G401.6 (cell line): ENCODE data around the gene CFAP73.
A peak's percentile ranks its signal among the peaks of the same experiment; 100 is the strongest.
"Not testable (repeated sequence)": the region's sequence is repeated elsewhere in the genome, so short reads cannot be mapped to it uniquely, and the experiment has no call there.

ENCODE experiments used
- FAIRE-seq: peaks from 2 replicates; lab custom pipeline; 2012; peaks lifted over from hg19 to GRCh38; lab: Jason Lieb, UNC

Gene CFAP73

DNA sequence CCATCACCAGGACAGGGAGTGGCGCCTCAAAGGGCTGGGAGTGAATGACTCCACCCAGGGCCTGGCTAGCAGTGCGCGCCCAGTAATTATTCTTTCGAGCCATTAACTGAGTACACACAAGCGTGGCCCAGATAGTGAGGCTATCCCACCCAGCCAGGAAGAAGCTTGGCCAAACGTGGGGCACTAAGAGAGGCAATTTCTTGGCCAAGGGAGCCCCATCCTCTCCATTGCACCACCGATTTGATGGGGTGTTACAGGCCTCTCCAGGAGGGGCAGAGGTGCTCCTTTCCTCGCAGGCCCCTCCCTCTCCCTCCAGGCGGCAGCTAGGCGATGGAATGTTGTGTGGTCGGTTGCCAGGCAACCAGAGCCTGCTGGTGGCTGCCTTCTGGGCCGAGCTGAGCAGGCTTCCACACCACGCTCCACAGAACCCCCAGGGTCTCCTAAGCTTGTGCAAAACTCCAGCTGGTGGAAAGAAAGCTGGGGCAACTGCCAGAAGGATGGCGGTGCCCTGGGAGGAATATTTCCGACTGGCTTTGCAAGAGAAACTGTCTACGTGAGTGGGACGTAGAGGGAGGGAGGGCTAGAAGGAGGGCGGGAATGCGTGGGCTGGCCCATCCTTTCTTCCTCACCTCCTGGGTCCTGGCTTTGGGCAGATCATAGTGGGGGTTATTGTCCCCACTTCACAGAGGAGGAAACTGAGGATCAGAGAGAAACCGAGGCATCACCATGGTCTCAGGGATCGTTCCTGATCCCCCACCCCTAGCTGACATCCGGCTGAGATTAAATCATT, at the start of gene CFAP73:
Gene CFAP73 (plus strand): TSS at position 364 of the 790 bp plus-strand sequence. CDS start 134 bp downstream, at position 498.
- no peak for FAIRE-seq

DNA sequence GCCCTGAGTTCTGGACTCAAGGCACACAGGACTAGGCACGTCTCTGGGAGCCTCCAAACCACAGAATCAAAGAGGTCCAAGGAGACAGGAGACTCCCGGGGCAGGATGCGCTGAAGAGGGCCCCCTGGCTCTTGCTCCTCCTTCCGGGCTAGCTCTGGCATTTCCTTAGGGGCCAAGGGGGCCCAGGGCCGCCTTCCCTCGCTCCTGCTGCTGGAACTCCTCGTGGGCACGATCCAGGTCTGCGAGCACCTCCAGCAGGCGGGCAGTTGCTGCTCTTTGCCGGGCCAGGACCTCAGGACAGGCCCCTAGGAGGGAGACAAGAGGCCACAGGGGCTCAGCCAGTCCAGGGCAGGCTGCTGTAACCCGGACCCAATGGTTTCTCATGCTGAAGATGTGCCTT, 49.8 kb upstream of the CFAP73 start:
- FAIRE-seq = no peak

DNA sequence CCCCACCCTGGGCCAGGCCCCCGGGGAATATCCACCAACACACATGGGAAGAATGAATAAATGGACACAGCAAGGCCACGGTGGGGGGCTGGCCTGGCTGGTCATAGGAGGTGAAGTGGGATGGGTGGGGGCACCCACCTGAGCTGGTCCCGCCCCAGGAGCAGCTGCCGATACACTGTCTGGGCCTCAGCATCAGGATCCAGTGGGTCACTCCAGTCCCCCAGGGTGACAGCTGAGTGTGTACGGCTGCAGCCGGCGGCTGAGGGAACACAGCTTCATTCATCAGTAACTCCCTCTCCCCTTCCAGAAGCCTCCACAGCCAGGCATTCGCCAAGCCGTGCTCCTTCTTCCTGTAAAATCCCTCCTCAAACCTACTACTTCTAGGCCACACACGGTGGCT, 47.8 kb upstream of the CFAP73 start:
- FAIRE-seq = no peak

DNA sequence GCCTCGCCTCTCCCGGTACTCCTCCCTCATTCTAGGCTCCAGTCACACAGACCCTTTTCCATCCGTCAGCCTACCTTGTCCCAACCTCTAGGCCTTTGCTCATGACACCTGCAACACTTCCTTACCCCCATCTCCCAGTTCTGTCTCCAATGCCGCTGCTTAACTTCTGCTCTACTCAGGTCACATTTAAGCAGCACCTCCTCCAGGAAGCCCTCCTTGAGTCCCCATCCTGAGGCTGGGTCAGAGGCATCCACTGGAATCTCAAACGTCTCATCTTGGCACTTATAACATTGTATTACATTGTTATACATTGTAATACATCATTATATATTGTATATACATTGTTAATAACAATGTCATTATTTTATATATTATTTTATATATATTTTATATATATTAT, 46.7 kb upstream of the CFAP73 start:
- peak; percentile 48 for FAIRE-seq

DNA sequence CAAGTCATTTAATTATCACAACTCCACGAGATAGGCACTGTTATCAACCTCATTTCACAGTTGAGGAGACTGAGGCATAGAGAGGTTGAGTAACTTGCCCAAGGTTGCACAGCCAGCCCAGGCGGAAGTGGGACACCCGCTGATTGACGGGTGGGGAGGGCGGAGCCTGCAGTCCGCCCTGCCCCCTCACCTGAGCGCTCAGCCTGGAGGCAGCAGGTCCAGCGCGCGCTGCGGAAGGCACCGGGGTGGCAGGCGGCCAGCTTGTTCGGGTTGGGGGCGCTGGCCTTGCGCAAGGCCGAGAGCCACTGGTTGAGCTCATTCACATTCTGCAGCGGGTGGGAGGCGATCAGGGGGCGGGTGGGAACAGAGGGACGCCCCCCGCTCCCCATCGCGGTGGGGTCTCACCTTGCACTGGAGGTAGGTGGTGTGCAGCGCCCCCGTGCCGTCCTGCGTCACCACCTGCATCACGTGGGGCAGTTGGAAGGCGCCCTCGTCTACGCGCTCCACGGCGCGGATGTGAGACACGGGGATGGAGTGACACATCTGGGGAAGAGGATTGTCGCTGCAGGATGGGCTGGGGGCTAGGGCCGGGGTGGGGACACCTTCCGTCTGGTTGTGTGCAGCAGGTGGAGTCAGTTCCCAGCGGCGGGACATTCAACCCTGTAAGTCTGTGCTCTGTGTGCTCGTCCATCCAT, 45.6 kb upstream of the CFAP73 start:
- no peak for FAIRE-seq

DNA sequence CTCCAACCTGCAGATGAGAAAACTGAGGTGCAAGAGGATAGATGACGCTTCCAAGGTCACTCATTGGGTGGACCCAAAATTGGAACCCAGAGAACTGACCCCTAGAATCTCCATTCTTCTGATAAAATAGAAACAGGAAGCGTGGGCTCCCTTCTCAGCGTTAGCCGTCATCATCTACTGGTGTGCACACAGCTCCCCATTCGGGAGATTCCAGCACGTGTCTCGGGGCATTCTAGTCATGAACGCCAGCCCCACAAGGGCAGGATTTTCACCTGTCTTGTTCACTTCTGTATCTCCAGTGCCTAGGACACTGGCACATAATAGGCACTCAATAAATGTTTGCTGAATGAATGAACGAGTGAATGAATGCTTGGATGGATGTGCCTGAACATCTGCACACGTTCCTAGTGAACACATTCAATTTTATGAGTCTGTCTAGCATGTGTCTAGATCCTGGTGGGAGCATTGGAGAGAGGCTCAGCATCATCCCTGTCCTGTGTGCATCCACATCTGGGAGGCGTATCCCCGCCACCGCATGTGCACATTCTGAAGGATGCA, 44.5 kb upstream of the CFAP73 start:
- FAIRE-seq = no peak

DNA sequence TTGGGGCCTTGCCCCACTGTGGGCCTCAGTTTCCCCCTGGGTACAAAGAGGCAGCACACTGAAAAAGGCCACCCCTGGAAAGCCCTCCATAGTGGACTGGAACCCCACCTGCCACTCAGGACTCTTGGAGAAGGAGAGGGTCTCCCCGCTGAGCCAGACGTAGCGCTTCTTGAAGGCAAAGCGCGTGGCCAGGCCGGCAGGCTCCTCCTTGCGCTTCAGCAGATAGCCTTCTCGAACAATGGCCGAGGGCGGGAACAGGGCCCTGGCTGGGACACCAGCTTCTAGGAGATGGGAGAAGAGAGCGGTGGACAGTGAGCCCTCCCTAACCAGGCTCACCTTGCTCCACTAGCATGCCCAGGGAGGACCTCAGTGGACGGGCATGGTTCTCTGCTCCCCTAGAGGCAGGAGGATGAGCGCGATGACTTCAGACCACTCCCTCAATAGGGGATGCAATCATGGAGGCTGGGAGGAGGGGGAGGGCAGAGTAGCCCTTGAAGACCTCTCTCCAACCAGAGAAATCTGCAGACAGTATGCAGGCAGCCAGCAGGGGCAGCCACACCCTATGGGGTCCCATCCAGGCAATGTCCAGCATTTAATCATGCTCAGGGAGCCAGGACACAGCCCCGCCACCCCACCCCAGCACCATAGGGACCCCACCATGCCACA, 43.8 kb upstream of the CFAP73 start:
- no peak for FAIRE-seq

DNA sequence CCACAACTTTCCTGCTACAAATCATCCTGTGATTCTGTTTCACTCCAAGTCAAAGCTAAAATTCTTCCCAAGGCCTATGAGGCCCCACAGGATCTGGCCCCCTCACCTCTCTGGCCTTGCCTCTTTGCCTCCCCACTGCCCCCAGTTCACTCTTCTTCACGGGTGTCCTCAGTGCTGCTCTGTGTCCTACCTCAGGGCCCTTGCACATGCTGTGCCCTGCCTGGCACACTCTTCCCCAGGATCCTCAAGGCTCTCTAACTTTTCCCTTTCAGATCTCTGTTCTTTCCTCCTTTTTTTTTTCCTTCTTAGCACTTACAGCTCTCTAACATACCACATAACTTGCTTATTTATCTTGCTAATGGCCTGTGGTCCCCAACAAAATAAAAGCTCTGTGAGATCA, 43.2 kb upstream of the CFAP73 start:
- FAIRE-seq = no peak

DNA sequence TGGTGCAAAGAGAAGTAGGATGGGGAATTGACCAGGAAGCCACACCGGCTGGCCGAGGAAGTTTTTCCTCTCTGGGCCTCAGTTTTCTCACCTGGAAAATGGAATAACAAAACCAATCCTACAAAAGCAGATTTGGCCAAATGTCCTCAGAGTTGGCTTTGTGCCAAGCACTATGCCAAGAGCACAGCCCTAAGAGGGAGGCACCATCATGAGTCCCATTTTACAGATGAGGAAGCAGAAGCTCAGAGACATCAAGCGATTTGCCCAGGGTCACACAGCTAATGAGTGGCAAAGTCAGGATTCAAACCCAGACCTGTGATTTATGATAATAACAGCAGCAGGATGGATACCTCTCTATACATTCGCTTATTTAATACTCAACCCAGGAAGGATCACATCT, 41.2 kb upstream of the CFAP73 start:
- FAIRE-seq = no peak

DNA sequence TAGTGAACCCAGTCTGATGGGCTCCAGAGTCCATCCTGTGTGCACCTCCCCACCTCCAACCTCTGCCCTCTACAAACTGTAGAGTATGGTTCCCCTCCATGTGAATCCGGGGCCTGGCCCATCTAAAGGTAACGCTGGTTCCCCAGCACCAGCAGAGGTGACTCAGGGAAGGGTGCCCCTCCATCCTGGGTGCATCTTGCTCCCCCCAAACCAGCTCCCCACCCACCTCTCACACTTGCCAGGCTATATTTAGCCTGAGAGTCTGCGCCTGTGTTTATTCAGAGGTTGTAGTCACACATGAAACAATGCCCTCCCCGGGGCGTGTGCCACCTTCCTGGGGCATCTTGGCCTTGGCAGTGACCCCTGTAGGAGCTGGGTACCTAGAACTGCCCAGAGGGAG, 40.2 kb upstream of the CFAP73 start:
- FAIRE-seq = no peak

DNA sequence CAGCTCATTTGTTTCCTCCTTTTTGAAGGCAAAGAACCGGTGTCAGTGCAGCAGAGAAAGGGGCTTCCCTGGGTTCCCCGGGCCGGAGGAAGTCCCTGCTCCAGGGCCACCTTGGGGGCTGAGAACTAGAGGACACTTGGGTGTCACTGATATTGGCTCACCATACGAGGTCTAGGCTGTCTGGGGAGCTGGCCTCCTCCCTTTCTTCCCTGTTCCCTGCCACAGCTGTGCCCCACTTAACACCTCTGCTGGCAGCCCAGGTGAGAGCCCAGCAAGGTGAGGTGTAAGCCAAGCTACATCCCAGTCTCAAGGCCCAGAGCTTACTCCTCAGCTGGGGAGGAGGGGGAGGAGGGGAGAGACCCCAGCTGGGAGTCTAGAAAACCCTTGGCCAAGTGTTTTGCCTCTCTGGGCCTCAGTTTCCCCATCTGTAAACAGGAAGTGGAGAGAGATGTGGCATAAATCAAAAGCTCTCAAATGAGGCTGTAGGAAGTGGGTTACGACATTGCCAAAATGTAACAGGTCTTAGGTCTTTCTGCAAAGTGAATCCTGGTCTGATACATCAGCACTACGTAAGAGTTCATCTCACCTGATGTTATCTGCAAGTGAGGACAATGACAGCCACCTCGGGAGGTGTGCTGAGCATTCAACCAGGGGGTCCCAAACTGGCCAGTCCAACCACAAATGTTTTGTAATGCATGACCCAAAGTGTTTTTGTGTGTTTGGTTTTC, 39.5 kb upstream of the CFAP73 start:
- no peak for FAIRE-seq

DNA sequence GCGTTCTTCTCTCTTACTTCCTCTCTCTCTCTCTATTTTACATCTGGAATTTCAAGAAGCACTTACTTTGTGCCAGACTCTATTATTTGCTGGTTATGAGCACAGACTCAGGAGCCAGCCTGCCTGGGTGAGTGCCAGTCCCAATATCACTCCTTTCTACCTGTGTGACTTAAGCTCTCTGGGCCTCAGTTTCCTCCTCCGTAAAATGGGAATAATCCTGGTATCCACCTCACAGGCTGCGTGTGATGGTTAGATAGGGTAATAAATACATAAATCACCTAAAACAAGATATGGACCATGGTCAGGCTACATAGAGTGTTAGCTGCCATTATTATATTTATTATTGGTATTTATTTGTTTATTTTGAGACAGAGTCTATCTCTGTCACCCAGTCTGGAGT, 38.3 kb upstream of the CFAP73 start:
- no peak for FAIRE-seq

DNA sequence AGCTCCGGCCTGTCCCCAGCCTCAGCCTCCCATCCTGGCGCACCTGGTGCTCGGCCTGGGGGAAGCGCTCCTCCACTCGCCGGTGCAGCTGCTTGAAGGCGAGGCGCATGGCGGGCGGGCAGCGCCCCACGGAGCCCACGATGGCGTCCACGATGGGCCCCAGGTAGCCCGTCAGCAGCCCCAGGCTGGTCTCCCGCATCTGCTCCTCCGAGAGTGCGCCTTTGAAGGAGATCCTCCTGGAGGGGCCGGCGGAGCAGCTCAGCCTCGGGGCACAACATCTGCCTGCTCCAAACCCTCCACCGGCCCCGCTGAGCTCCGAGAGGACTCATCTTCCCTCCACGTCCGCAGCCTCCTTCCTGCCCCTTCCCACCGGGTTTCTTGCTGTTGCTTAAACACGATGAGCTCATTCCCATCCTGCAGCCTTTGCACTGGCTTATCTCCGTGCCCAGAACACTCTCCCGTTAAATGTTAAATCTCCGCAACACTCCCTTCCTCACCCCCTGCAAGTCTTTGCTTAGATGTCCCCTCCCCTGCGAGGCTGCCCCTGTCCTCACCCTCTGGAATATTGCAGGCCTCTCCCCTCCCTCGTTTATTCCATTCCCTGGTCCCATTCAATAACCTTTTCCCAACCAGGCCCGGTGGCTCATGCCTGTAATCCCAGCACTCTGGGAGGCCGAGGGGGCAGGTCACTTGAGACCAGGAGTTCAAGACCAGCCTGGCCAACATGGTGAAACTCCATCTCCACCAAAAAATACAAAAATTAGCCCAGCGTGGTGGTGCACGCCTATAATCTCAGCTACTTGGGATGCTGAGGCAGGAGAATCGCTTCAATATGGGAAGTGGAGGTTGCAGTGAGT, 37.3 kb upstream of the CFAP73 start:
- FAIRE-seq = no peak

DNA sequence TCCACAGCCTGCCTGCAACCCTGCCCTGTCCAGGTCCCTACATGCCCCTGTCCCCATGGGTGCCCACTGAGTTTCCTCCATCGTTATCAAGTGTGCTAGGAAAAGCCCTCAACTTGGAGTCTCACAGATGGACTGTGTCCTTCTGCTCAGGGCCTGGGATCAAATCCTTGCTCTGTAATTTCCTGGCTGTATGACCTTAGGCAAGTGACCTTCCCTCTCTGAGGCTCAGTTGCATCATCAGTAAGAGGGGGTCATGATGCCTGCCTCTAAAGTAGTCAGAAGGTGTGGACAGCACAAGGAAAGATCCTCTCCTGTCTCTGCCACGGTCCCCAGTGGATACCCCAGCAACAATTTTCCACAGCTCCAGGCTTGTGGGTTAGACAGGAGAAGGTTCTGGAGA, 36.1 kb upstream of the CFAP73 start:
- no peak for FAIRE-seq

DNA sequence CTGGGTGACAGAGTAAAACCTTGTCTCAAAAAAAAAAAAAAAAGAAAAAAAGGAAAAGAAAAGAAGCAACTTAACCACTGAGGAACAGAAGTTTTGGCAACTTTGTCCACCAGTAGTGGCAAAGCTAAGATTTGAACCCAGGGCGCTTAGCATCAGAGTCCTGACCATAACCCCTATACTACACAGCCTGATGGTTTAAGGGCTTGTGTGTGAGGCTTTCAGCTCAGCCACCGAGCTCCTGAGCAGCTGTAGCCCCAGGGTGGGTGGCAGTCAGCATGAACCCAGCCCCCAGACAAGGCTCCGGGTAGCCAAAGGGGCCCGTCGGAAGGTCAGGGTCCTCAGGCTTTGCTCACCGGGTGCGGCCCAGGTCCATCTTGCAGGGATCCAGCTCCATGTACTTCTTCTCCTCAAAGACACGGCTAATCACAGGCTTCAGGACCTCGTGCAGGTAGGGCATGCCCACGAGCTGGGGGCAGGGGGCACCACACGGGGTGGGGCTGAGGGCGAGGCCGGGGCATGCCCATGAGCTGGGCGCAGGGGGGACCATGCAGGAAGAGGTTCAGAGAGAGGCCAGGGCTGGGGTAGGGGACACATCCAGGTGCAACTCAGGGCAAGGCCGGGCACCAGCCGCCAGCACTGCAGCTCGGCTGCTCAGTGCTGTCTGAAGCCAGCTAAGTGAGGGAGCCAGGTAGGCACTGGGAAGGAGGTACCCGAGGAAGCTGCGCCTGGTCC, 34.9 kb upstream of the CFAP73 start:
- FAIRE-seq = no peak

DNA sequence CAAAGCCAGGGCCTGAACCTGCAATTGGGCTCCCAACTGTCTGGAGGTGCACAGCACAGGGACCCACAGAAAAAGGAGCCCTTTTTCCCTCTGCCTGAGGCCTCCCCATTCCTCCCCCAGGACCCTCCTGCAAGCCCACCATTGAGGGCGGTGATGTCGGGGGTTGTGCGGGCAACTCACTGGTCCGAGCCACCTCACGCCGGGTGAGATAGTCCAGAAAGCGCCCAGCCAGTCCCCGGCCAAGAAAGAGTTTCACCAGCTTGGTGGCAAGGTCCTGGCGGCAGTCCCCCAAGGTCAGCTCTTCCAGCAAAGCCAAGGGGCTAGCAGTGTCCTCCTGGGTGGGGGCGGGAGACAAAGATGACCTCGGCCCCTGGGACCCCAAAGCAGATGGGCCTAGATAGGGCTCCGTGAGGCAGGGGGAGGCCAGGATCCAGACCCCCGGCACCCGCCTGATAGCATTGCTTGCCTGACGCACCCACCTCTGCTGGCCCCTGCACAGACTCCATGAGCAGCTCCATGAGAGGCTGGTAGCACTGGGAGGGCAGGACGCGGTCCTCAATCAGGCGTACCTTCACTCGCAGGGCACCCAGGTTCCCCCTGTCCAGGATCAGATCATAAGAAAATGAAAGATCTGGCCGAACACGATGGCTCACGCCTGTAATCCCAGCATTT, 33.9 kb upstream of the CFAP73 start:
- FAIRE-seq = no peak

DNA sequence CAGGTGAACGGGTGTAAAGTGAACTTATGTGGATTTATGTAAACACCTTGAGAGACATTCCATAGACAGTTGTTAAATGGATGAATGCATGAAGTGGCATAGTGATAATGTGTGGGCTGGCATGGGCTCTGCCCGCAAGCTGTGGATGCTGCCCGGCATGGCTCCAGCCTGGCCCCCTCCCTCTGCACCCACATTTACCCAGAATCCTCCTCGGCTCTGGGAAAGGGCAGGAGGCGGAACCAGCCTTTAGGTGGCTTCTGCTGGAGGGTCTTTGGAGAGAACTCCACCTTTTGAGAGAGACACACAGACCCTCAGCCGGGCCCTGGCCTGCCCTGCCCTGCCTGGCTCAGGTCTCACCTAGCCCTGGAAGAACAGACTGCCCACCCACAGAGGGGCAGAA, 32.6 kb upstream of the CFAP73 start:
- FAIRE-seq = no peak

DNA sequence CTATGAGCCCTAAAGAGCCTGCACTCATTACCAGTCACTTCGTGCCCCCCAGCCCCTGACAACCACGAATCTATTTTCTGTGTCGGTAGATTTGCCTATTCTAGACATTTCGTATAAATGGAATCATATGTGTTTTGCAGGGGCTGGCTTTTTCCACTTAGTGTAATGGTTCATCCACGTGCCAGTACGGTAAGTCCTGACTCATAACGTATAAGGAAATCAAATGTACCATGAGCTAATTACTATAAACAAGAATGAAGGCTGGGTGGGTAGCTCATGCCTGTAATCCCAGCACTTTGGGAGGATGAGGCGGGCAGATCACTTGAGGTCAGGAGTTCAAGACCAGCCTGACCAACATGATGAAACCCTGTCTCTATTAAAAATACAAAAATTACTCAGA, 31.8 kb upstream of the CFAP73 start:
- not testable (repeated sequence) for FAIRE-seq

DNA sequence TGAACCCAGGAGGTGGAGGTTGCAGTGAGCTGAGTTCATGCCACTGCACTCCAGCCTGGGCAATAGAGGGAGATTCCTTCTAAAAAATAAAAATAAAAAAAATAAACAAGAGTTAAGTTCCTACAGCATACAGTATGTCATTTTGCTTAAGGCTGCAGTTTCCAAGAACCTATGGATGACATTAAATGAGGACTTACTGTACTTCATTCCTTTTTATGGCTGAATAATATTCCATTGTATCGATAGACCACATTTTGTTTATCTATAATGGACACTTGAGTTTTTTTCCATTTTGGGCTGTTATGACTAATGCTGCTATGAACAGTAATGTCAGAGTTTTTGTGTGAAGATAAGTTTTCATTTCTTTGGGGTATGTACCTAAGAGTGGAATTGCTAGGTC, 31.4 kb upstream of the CFAP73 start:
- no peak for FAIRE-seq
